ENCODE results near the gene BANF1.

DNA sequence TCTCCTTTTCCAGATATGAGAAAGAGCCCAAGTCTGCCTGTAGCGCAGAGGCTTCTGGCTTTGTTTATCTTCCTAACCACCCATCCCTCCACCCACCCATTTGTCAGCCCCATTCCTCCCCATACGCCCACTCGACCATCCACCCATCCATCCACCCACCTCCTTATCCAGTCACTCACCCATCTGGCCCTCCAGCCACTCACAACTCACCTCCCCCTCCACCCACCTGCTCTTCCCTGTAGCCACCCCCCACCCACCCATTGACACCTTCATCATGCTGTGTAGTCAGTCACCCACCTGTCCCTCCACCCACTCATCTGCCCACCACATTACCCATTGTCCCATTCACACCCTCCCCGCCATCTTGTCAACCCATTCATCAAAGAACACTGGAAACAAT lies 15.0 kb downstream of the BANF1 start:
- TF ChIP-seq, protein P1, sequence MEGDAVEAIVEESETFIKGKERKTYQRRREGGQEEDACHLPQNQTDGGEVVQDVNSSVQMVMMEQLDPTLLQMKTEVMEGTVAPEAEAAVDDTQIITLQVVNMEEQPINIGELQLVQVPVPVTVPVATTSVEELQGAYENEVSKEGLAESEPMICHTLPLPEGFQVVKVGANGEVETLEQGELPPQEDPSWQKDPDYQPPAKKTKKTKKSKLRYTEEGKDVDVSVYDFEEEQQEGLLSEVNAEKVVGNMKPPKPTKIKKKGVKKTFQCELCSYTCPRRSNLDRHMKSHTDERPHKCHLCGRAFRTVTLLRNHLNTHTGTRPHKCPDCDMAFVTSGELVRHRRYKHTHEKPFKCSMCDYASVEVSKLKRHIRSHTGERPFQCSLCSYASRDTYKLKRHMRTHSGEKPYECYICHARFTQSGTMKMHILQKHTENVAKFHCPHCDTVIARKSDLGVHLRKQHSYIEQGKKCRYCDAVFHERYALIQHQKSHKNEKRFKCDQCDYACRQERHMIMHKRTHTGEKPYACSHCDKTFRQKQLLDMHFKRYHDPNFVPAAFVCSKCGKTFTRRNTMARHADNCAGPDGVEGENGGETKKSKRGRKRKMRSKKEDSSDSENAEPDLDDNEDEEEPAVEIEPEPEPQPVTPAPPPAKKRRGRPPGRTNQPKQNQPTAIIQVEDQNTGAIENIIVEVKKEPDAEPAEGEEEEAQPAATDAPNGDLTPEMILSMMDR (IDR thresholded peaks at IDR 0.05) = no peak
- TF ChIP-seq POLR2A (IDR thresholded peaks at IDR 0.05) = no peak

All from right lobe of liver (tissue), 4 donors.